GM20431 (cell line): Measurements from ENCODE around the gene ZBTB11.
"Not testable (repeated sequence)": the region's sequence is repeated elsewhere in the genome, so short reads cannot be mapped to it uniquely, and the experiment has no call there.

Experiments used
- in situ Hi-C: fragments of 300-500 bp; cut with MseI, MboI; formaldehyde crosslinking; loops from one replicate; pipeline ENCODE4 v1.15.0; 2020; ENCODE audit warnings: low sequenced_read_pairs; ENCODE audit not compliant: unreplicated experiment

The ZBTB11 gene

GRCh38 chr3:101676765-101677435, at the start of gene ZBTB11:
TSS of gene ZBTB11 (minus strand) at chr3:101677132. CDS start at chr3:101676914, 218 bp downstream.
- in situ Hi-C loops = no loop called here

- in situ Hi-C loops = no loop called here
Measured at GRCh38 chr3:101725890-101726275, 49.0 kb upstream of the ZBTB11 start.

- in situ Hi-C loops = no loop called here
Measured at GRCh38 chr3:101725194-101725889, 48.4 kb upstream of the ZBTB11 start.

DNA sequence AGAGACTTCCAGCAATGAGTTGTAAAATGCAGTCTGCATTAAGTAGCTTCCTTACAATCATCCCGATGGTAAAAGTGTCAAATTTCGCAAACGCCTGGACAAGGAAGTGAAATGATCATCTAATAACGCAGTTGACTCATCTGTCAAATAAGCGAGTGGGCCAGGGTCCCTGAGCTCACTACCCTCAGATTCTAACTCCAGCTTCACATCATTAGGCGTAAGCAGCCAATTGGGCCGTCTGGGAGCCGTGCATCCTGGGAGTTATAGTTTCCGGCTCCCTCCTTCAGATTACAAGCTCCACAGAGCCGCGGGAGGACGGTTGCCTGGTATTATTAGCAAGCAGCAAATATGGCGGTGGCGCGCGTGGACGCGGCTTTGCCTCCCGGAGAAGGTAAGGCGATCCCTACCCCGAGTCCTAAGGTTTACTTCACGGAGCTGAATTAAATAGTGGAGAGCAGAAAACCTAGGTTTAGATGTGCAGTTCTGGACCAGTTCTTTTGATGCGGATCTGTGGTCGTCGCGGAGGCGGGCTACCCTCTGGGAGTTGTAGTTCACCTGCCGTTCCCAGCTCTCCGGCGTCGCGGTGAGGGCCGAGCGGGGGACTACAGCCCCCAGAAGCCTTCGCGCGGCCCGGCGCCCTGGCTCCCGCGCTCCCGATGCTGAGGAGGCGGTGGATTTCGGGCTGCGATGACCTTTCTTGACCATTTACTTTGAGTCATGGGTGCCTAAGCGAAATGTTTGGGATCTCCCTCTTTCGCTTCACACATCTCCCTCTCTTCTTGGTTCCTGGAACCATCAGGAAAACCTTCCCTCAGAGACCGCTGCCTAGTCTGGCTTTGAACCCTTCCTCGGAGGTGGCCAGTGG, 47.6 kb upstream of the ZBTB11 start, which contains the start of gene CEP97:
Gene CEP97 (plus strand): TSS at position 286 of the 865 bp plus-strand sequence. CDS start 63 bp downstream, at position 349.
- in situ Hi-C loops = no loop called here

- in situ Hi-C loops = no loop called here
Measured at GRCh38 chr3:101722394-101723173, 45.7 kb upstream of the ZBTB11 start.

DNA sequence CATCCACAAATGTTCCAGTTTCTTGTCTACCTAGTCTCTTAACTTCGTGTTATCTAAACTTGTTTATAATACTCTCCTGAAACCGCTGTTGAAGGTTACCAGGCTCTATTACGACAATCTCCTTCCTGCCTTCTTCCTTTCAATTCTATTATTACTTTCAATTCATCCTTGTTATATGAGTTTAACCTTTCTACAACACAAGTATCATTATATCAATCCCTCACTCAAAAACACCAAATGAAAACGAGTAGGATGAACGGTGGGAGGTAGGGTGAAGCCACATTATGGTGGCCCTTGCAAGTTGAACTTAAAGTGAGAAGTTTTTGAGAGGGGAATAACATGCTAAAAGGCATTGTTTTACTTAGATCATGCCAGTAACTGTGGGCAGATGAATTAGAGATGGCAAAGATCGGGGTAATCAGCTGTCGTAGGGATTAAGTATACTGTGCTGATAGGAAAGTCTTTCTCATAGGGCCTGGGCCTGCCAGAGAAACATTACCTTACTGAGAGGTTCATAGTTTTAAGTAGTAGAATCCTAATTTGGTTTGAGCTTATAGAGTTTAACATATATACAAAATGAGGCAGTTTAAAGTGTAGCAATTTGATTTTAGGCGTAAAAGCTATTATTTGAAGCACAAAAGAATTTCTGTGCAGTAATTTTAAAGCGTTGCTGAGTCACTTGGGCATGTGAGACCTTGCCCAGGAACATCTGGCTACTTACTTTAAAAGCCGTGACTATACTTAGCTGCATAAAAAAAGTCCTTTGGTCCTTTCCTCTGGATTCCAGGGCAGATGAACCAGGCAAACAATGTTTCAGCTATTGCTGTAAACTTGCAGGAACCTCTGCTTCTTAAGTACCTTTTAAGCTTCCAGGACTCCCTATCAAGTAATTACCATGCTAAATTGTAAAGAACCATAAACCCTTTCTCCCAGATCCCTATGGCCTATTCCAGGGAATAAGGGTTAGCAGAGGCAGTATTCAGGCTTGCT, 44.2 kb upstream of the ZBTB11 start:
- in situ Hi-C loops = no loop called here

DNA sequence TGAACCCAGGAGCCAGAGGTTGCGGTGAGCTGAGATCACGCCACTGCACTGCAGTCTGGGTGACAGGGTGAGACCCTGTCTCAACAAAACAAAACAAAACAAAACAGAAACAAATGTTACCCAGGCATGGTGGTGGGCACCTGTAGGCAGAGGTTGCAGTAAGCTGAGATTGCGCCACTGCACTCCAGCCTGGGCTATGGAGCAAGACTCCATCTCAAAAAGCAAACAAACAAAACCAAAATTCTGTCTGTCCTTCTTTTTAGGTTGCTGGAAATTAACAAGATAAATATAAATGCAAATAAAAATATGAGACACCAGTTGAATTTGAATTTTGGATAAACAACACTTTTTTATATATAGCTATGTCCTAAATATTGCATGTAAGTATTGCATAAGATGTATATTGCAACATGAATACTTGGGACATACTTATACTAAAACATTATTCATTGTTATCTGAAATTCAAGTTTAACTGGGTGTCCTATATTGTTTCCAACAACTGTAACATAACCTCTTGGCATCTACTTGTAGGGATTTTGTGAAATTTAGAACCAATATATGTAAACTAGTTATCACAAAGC, 42.8 kb upstream of the ZBTB11 start:
- in situ Hi-C loops = no loop called here

GRCh38 chr3:101718455-101718854, 41.5 kb upstream of the ZBTB11 start:
- in situ Hi-C loops = no loop called here

DNA sequence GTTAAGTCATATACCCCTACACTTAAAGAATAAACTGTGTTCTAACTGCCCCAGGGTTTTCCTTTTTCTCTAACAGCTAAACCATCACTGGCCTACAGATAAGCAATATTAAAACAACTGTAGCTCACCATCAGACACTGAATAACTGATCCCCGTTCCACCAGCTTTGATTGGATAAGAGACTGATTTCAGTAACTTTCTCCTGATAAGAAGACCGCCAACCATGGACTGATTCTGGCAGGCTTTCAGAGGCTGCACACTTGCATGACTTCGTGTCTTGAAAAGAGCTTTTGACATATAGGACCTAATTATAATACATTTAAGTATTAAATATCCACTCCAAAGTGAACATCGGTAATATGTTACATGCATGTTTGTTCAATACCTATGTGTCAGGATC, 32.2 kb upstream of the ZBTB11 start:
- in situ Hi-C loops = no loop called here

DNA sequence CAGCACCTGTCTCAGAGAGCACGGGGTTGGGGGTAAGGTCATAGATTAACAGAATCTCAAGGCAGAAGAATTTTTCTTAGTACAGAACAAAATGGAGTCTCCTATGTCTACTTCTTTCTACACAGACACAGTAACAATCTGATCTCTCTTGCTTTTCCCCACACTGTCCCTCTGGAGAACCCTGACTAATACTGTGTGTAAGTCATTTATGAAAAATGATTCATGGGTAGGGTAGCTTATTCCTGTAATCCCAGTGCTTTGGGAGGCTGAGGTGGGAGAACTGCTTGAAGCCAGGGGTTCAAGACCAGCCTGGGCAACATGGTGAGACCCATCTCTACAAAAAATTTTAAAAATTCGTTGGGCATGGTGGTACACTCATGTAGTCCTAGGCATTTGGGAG, 27.7 kb upstream of the ZBTB11 start:
- in situ Hi-C loops = not testable (repeated sequence)

DNA sequence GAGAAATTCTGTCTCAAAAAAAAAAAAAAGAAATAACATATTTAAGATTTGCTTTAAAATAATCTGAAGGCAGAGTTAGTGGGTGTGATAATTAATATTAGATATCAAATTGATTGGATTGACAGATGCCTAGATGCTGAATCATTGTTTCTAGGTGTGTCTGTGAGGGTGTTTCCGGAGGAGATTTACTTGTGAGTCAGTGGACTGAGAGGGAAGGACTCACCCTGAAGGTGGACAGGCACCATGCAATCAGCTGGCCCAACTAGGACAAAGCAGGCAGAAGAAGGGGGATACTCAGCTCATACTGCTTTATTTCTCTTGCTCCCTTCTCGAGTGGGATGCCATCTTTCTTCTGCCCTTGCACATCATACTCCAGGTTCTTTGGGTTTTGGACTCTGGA, 26.2 kb upstream of the ZBTB11 start:
- in situ Hi-C loops = no loop called here

DNA sequence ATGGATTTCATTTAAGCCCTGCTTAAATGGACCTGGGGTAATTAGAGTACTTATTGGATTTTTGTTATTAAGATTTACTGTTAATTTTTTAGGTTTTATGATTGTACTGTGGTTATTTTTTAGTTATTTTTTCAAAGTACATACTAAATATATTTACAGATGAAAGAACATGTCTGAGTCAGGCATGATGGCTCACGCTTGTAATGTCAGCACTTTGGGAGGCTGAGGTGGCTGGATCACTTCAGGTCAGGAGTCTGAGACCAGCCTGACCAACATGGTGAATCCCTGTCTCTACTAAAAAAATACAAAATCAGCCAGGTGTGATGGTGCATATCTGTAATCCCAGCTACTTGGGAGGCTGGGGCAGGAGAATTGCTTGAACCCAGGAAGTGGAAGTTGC, 25.8 kb upstream of the ZBTB11 start:
- in situ Hi-C loops = no loop called here

DNA sequence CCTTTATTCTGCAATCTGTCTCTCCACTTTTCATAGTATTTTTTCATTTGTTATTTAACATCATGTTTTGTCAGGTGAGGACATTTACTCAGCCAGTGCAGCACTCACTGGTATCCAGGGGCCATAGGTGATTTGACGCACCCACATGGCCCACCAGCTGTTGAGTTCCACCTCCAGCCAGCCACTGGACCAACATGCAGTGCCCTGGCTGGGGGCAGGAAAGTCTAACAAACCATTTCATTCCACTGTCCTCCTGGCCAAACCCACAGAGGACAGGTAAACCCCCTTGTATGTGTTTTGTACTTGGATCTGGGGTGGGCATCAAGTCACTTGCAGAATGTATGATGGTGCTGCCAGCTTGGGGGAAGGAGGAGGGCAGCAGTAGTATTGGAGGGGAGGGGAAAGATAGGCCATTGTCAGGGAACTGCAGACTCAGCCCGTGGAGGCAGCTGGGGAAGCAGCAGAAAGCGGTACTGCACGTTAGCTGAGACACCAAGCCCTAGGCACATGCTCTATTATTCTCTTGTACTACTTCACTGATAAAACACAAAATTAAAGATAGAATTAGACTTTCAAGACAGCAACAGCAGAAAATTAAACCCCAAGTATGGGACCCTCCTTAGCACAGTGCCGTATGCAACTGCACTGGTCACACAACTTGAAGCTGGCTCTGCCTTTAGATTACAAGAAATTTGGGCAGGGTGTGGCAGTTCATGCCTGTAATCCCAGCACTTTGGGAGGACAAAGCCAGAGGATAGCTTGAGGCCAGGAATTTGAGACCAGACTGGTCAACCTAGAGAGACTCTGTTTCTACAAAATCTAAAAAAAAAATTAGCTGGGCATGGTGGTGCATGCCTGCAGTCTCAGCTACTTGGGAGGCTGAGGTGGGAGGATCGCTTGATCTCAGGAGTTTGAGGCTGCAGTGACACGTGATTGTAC, 25.0 kb upstream of the ZBTB11 start:
- in situ Hi-C loops = no loop called here

DNA sequence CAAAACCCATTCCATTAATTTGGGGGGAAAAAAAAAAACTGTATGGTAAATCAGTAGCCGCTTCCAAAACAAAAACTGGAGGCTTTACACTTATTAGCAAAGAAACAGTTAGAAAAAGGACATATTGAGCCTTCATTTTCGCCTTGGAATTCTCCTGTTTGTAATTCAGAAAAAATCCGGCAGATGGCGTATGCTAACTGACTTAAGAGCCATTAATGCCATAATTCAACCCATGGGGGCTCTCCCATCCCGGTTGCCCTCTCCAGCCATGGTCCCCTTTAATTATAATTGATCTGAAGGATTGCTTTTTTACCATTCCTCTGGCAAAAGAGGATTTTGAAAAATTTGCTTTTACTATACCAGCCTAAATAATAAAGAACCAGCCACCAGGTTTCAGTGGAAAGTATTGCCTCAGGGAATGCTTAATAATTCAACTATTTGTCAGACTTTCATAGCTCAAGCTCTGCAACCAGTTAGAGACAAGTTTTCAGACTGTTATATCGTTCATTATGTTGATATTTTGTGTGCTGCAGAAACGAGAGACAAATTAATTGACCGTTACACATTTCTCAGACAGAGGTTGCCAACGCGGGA, 18.9 kb upstream of the ZBTB11 start:
- in situ Hi-C loops = no loop called here

GRCh38 chr3:101694836-101695235, 17.9 kb upstream of the ZBTB11 start:
- in situ Hi-C loops = not testable (repeated sequence)

GRCh38 chr3:101693540-101693939, 16.6 kb upstream of the ZBTB11 start:
- in situ Hi-C loops = not testable (repeated sequence)
